ENCODE measurements around the gene CHD1L. TPM values are rescaled to one million over a fixed set of nuclear protein-coding genes. Genes with fewer than 3 reads are reported as not detected.

CHD1L gene
- total and polyA plus RNA-seq, 2 of the 13 experiments (the other 11 are each of a cell fraction or from before 2014, with no cell fraction given) = 74.3 to 111 TPM

GRCh38 chr1:147238053-147238902 lies 4.2 kb upstream of the CHD1L start (continued):
- no peak for TF ChIP-seq ZBTB40 (IDR thresholded peaks at IDR 0.05)
- TF ChIP-seq ZBTB40 (CRISPR knock-in tag; IDR thresholded peaks at IDR 0.05) = no peak; the same call in 1 of the 2 replicates
- TF ChIP-seq GPN1 (CRISPR knock-in tag; IDR thresholded peaks at IDR 0.05; ENCODE audit: borderline replicate concordance) = no peak
- TF ChIP-seq EP300 (IDR thresholded peaks at IDR 0.05; ENCODE audit: low read depth in 2 of 2, low read length in 2 of 2) = peak; percentile 71 to 99; a peak in 3 of 4 replicates
- TF ChIP-seq EP300 (CRISPR knock-in tag; IDR thresholded peaks at IDR 0.05; ENCODE audit: borderline replicate concordance) = peak; percentile 94
- TF ChIP-seq HDAC1 (CRISPR knock-in tag; IDR thresholded peaks at IDR 0.05) = peak; percentile 78
- TF ChIP-seq XRCC5 (optimal IDR thresholded peaks at IDR 0.05; ENCODE audit: low read length) = no peak
- peak; percentile 81; the same call in 1 of the 2 replicates for TF ChIP-seq HNF1B (CRISPR knock-in tag; IDR thresholded peaks at IDR 0.05)
- peak; percentile 74 for TF ChIP-seq SOX13 (IDR thresholded peaks at IDR 0.05)
- TF ChIP-seq SOX13 (CRISPR knock-in tag; conservative IDR thresholded peaks at IDR 0.05 in 1 of 2, IDR thresholded peaks at IDR 0.05 in 1 of 2) = peak in 1 of 2 experiments; percentile 95; a peak in 2 of 4 replicates
- TF ChIP-seq LCORL (IDR thresholded peaks at IDR 0.05) = 0 out of 2 replicates have a peak, but pooled peaks have one; percentile 18
- TF ChIP-seq LCORL (CRISPR knock-in tag; IDR thresholded peaks at IDR 0.05) = peak; percentile 43; the same call in 1 of the 2 replicates
- TF ChIP-seq ZNF75D (CRISPR knock-in tag; IDR thresholded peaks at IDR 0.05; ENCODE audit: borderline replicate concordance) = no peak
- TF ChIP-seq MAZ (IDR thresholded peaks at IDR 0.05; ENCODE audit: borderline replicate concordance, low read depth, low read length) = no peak
- TF ChIP-seq MAZ (CRISPR knock-in tag; IDR thresholded peaks at IDR 0.05; ENCODE audit: low read depth) = peak; percentile 5; the same call in 1 of the 2 replicates
- TF ChIP-seq IRF2 (CRISPR knock-in tag; IDR thresholded peaks at IDR 0.05) = peak; percentile 69; the same call in 1 of the 2 replicates
